Adipocyte (in vitro differentiated cells): ENCODE measurements around the gene REG4.
"Not testable (repeated sequence)": the region's sequence is repeated elsewhere in the genome, so short reads cannot be mapped to it uniquely, and the experiment has no call there.

Source experiments
- DNase-seq: peaks from one replicate; pipeline ENCODE4 v3.0.0-alpha.2; 2015; ENCODE audit warnings: low read depth
- H3K27me3 ChIP-seq: replicated peaks from 2 replicates; pipeline ENCODE4 v1.7.0; 2013; ENCODE audit warnings: mild to moderate bottlenecking, low read length, moderate library complexity; ENCODE audit not compliant: control insufficient read depth, insufficient read depth
- H3K36me3 ChIP-seq: 2 replicates; pipeline ENCODE4 v1.7.0; 2013; ENCODE audit warnings: low read length, mild to moderate bottlenecking, moderate library complexity; ENCODE audit not compliant: control insufficient read depth, insufficient read depth, severe bottlenecking
- H3K4me1 ChIP-seq: 2 replicates; pipeline ENCODE4 v1.7.0; 2013; ENCODE audit warnings: mild to moderate bottlenecking, low read length, moderate library complexity; ENCODE audit not compliant: control insufficient read depth, insufficient read depth
- H3K4me3 ChIP-seq: 2 replicates; pipeline ENCODE4 v1.7.0; 2013; ENCODE audit warnings: mild to moderate bottlenecking, low read length, moderate library complexity
- H3K9ac ChIP-seq: 2 replicates; pipeline ENCODE4 v1.7.0; 2013; ENCODE audit warnings: mild to moderate bottlenecking, low read length, moderate library complexity
- H3K9me3 ChIP-seq: 2 replicates; pipeline ENCODE4 v1.7.0; 2013; ENCODE audit warnings: mild to moderate bottlenecking, low read length, moderate library complexity; ENCODE audit not compliant: control insufficient read depth

REG4 gene

GRCh38 chr1:119829006-119829405, 17.7 kb upstream of the REG4 start:
- not testable (repeated sequence) for H3K4me1 ChIP-seq, H3K9ac ChIP-seq, H3K36me3 ChIP-seq, H3K9me3 ChIP-seq, H3K27me3 ChIP-seq, DNase-seq, H3K4me3 ChIP-seq

DNA sequence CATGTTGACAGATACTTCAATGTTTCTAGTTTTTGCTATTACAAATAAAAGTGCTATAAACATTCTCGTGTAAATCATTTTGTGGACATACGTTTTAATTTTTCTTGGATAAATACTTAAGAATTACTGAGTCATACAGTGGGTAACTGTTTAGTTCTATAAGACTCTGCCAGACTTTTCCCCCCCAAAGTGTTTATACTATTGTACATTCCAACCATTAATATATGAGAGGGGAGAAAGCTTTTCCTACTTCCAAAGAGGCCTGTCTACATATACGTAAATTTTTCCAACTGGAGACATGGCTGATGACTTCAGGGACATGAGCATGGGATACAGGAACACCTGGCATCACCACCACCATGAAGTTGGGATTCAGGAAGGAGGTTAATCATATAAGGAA, 17.0 kb upstream of the REG4 start:
- Histone ChIP-seq H3K4me1 (no peaks in the 10 kb centered on the region), H3K9ac (no peak overlapping the region), H3K9me3 (no peaks in the 10 kb centered on the region), H3K27me3 (no peaks in the 10 kb centered on the region), H3K4me3 (no peak overlapping the region), H3K36me3 (no peaks in the 10 kb centered on the region)
- DNase-seq = no peak

DNA sequence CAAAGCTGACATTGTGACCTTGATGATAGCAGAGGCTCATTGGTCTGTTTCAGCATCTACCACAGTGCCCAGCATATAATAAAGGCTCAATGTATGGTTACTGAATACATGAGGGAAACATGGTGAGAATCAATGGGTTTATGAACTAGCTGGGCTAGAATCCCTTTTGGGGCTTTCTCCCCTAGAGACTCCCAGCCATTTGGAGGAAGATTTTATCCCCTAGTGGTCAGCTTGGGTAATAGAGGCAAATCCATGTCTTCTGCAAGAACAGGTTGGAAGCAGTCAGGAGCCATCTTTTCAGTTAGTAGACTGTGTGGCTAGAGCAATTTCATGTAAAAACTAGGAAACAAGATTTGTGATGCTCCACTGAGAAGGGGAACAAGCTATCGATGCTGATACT, 15.8 kb upstream of the REG4 start:
- no peak overlapping the region for H3K9ac ChIP-seq
- H3K27me3 ChIP-seq = peaks cover 7% of the 10 kb centered on the region
- no peaks in the 10 kb centered on the region for H3K36me3 ChIP-seq
- no peak for DNase-seq
- no peak overlapping the region for H3K4me3 ChIP-seq
- no peaks in the 10 kb centered on the region for H3K9me3 ChIP-seq
- no peaks in the 10 kb centered on the region for H3K4me1 ChIP-seq

DNA sequence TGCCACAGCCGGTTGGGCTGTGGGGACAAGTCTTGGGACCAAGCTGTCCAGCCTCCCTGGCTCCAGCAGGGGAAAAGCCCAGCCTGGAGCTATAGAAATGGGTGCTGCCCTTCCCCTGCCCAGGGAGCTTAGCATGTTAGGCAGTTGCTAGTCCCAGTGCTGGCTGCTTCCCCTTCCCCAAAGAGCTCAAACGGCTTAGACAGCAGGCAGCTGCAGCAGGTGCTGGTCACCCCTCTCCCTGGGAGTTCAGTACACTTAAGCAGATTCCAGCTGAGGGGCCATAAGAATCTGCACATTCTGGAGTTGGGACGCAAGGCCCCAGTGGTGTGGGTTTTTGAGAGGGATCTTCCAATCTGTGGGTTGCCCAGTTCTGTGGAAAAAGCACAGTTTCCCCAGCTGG, 11.1 kb upstream of the REG4 start:
- Histone ChIP-seq H3K27me3 (peaks cover 12% of the 10 kb centered on the region), H3K4me1 (no peaks in the 10 kb centered on the region), H3K36me3 (no peaks in the 10 kb centered on the region), H3K9me3 (no peaks in the 10 kb centered on the region), H3K9ac (no peak overlapping the region), H3K4me3 (no peak overlapping the region)
- no peak for DNase-seq

DNA sequence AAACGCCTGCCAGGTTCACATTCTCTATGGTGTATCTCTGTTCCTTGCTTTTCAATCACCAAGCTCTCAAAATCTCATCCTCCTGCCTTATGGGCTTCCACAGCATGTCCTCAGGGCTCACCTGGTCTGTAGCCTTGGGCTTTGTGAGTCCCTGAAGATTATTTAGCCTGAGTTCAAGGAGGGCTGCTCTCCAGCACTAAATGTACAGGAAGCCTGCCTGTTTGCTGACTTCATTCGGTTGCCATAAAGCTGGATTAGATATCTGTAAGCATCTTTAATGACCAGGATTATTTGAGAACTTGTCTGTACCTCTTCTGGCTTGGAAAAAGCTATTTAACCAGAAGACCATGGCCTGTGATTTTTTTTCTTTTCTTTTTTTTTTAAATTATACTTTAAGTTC, 6.9 kb upstream of the REG4 start:
- Histone ChIP-seq H3K4me3 (no peak overlapping the region), H3K9ac (no peak overlapping the region), H3K9me3 (no peaks in the 10 kb centered on the region)

GRCh38 chr1:119816407-119816806, 5.1 kb upstream of the REG4 start:
- Histone ChIP-seq H3K4me3 (no peak overlapping the region), H3K9ac (no peak overlapping the region)
- no peak for DNase-seq

More for the DNA sequence above, 6.9 kb upstream of the REG4 start:
- no peak for DNase-seq
- no peaks in the 10 kb centered on the region for H3K4me1 ChIP-seq
- H3K27me3 ChIP-seq = peaks cover 12% of the 10 kb centered on the region
- no peaks in the 10 kb centered on the region for H3K36me3 ChIP-seq

DNA sequence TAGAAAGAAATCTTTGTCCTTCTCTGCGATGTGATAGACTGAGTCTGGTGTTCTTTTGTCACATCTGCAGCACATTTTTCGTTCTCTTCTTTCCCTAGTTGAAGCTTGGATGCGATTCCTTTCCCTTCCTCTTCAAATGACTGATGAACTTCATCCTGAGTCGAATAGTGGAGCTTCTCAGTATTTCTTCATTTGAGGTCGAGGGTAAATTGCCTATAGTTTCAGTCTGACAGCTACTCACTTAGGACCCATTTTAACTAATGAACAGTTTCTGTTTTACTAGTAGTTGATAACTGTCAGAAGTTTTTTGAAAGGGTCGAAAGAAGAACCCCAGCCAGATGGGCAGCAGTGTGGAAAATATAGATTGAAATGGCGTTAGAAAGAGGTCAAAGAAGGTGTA, 4.7 kb upstream of the REG4 start:
- no peak overlapping the region for H3K4me3 ChIP-seq
- no peaks in the 10 kb centered on the region for H3K36me3 ChIP-seq
- no peak for DNase-seq
- H3K9ac ChIP-seq = no peak overlapping the region
- H3K27me3 ChIP-seq = no peaks in the 10 kb centered on the region
- H3K9me3 ChIP-seq = no peaks in the 10 kb centered on the region
- H3K4me1 ChIP-seq = no peaks in the 10 kb centered on the region

More at GRCh38 chr1:119816407-119816806, 5.1 kb upstream of the REG4 start:
- H3K36me3 ChIP-seq = no peaks in the 10 kb centered on the region
- H3K4me1 ChIP-seq = no peaks in the 10 kb centered on the region
- no peaks in the 10 kb centered on the region for H3K9me3 ChIP-seq
- H3K27me3 ChIP-seq = no peaks in the 10 kb centered on the region

GRCh38 chr1:119815361-119815760, 4.1 kb upstream of the REG4 start:
- H3K9me3 ChIP-seq = no peaks in the 10 kb centered on the region
- H3K36me3 ChIP-seq = no peaks in the 10 kb centered on the region
- DNase-seq = no peak
- H3K27me3 ChIP-seq = no peaks in the 10 kb centered on the region
- H3K4me1 ChIP-seq = no peaks in the 10 kb centered on the region
- no peak overlapping the region for H3K4me3 ChIP-seq
- no peak overlapping the region for H3K9ac ChIP-seq

- Histone ChIP-seq H3K9ac (no peak overlapping the region), H3K27me3 (no peaks in the 10 kb centered on the region), H3K36me3 (no peaks in the 10 kb centered on the region), H3K4me3 (no peak overlapping the region), H3K4me1 (no peaks in the 10 kb centered on the region), H3K9me3 (no peaks in the 10 kb centered on the region)
- no peak for DNase-seq
Observed at GRCh38 chr1:119814288-119814687, 3.0 kb upstream of the REG4 start.

- H3K36me3 ChIP-seq = no peaks in the 10 kb centered on the region
- H3K27me3 ChIP-seq = peaks cover 12% of the 10 kb centered on the region
- H3K9ac ChIP-seq = no peak overlapping the region
- no peak overlapping the region for H3K4me3 ChIP-seq
- no peak for DNase-seq
- no peaks in the 10 kb centered on the region for H3K4me1 ChIP-seq
- no peaks in the 10 kb centered on the region for H3K9me3 ChIP-seq
Observed at GRCh38 chr1:119811985-119812557, 811 bp upstream of the REG4 start.

GRCh38 chr1:119808972-119809550, 2.2 kb downstream of the REG4 start:
- no peak overlapping the region for H3K4me3 ChIP-seq
- no peaks in the 10 kb centered on the region for H3K9me3 ChIP-seq
- no peaks in the 10 kb centered on the region for H3K4me1 ChIP-seq
- H3K9ac ChIP-seq = no peak overlapping the region
- peak; percentile 84 for DNase-seq
- H3K36me3 ChIP-seq = no peaks in the 10 kb centered on the region
- peaks cover 22% of the 10 kb centered on the region for H3K27me3 ChIP-seq

DNA sequence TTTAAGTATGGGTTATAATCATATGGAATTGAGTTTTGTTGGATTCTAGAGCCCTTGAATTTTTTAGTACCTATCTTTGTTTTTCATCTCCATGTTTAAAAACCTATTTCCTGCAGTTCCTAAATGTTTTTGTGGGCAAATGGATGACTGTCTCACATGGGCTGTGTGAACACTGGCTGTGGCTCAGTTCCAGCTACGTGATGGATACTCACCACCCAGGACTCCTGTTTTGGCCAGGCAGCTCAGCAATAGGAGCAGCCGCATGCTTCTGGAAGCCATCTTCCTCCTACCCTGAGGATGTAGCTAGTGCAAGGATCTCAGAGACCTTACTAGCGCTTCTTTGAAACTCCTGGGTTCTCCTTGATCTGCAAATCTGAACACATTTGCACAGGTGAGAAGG, 2.8 kb downstream of the REG4 start:
- no peaks in the 10 kb centered on the region for H3K9me3 ChIP-seq
- peaks cover 22% of the 10 kb centered on the region for H3K27me3 ChIP-seq
- no peak overlapping the region for H3K9ac ChIP-seq
- H3K4me1 ChIP-seq = no peaks in the 10 kb centered on the region
- no peaks in the 10 kb centered on the region for H3K36me3 ChIP-seq
- no peak for DNase-seq
- no peak overlapping the region for H3K4me3 ChIP-seq
